GM12873 (cell line): ENCODE results near the gene CAPN2.

Source experiments
- CTCF ChIP-seq: IDR thresholded peaks from 2 replicates; pipeline ENCODE4 v1.5.1; 2012; ENCODE audit warnings: low read depth, mild to moderate bottlenecking, moderate library complexity, low read length, control low read depth; ENCODE audit not compliant: insufficient read depth; ENCODE audit errors: missing control alignments

Gene CAPN2

GRCh38 chr1:223739366-223740037 is 27.2 kb downstream of the CAPN2 start:
- TF ChIP-seq CTCF = no peak

DNA sequence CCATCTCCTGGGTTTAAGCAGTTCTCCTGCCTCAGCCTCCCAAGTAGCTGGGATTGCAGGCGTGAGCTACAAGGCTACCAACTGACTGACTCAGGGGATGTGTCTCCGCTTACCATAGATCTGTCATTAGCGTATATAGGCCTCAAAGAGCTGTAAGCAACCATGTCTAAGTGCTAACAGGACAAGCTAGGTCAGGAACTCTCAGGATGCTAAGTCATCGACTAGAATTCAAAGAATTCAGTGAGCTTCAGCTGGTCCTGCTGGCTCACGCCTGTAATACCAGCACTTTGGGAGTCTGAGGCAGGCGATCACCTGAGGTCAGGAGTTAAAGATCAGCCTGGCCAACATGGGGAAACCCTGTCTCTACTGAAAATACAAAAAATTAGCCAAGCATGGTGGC is 29.5 kb downstream of the CAPN2 start:
- no peak for TF ChIP-seq CTCF

GRCh38 chr1:223742856-223743517 is 30.6 kb downstream of the CAPN2 start:
- no peak for TF ChIP-seq CTCF

GRCh38 chr1:223745731-223746130 is 33.4 kb downstream of the CAPN2 start:
- no peak for TF ChIP-seq CTCF

DNA sequence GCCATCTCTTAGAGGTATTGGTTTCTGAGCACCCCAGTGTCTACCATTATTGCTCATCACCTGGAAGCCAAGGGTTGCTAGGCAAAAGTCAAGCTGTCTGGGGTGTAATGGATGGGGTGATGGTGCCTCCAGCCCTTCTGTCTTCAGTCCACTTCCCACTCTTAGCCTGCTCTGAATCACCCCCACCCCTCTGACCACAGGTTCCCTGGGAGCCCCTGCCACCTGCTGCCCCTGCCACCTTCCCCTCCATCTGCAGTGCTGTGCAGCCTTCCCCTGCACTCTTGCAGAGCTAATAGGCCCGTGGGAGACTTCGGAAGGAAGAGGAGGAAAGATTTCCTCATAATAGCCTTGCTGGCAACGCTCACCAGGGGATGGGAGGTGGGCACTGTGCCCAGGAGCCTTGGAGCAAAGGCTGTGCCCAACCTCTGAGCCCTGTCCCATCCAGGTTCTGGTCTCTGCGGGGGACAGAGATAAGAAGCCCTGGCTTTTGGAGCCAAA is 35.5 kb downstream of the CAPN2 start:
- no peak for TF ChIP-seq CTCF

GRCh38 chr1:223748405-223748772 is 36.0 kb downstream of the CAPN2 start:
- no peak for TF ChIP-seq CTCF

DNA sequence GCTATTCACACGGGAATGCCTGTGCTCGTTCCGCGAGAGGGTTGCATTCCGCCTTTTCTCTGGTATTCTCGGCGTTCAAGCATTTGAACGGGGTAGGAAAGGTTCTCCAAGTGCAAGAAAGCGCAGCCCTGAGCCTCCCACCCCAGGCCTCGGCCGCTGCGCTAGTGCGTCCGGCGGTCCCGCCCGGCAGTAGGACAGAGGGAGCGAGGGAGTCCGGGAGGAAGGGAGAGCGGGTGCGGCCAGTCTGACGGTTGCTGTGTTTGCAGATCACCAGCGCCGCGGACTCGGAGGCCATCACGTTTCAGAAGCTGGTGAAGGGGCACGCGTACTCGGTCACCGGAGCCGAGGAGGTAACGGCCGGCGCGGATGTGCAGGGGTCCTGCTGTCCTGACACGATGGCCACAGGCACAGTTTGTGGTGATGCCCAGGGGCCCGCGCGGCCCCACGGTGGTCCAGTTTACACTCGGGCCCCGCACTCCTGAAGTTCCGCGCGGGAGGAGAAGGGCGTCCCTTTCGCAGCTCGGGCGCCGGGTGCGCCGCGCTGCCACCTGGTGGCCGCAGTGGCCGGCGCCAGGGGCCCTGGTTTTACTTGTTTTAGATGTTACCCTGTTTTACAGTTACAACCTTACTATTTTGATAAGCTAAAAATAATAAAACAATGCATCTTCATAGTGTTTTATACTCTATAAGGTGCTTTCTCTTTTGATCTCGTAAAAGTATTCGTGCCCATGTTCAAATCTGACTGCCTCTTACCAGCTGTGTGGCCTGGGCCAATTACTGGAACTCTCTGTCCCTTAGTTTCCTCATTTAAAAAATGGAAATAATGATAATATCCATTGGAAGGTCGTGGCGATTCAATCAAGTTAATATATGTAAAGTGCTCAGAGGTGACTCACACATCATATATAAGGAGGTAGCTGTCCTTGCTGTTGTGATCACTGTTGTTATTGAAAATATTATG is 36.7 kb downstream of the CAPN2 start:
- TF ChIP-seq CTCF = peak; percentile 90
